Measurements from ENCODE around the gene TNS2. TPM values are rescaled to one million over a fixed set of nuclear protein-coding genes. Genes with fewer than 3 reads are reported as not detected.

Gene TNS2
- polyA plus RNA-seq, 1 of the 3 experiments (the other 2 are of a cell fraction): 50.0 TPM

GRCh38 chr12:53096759-53097158, 46.9 kb downstream of the TNS2 start:
- H3K4me3 ChIP-seq (ENCODE audit: low read depth in 2 of 2, low read length in 1 of 2): peak overlapping the region; percentile 62 to 78
- peak overlapping the region; percentile 100 for H3K4me2 ChIP-seq
- no peak for TF ChIP-seq RCOR1 (IDR thresholded peaks at IDR 0.05; ENCODE audit: low read length)
- TF ChIP-seq RFX5 (IDR thresholded peaks at IDR 0.05; ENCODE audit: low read length): no peak
- CTCF ChIA-PET: interaction anchor here (1.4 to 7.6 kb wide), 4 partner anchors 19 to 43 kb away, joined by 3 to 385 read pairs (median 30); partner anchors contain the start of gene SPRYD3
- H3K27me3 ChIP-seq (ENCODE audit: insufficient read depth): no peaks in the 10 kb centered on the region
- peak overlapping the region; percentile 81 for H3K9ac ChIP-seq
- H3K4me1 ChIP-seq (ENCODE audit: control insufficient read depth in 1 of 2, insufficient read depth in 2 of 2, low read depth in 1 of 2, low read length in 1 of 2): peaks cover 10 to 21% of the 10 kb centered on the region in 2 experiments; a peak in 2 of 4 replicates
- no peak for DNase-seq
- no peaks in the 10 kb centered on the region for H3K9me2 ChIP-seq
- POLR2A ChIA-PET: interaction anchor here (1.2 kb wide), 1 partner anchor 17 kb away, joined by 10 read pairs; the partner anchor contains the start of gene SPRYD3
- H3K9me3 ChIP-seq: no peaks in the 10 kb centered on the region
- peaks cover 6 to 8% of the 10 kb centered on the region in 2 experiments for H3K36me3 ChIP-seq (replicated peaks in 1 of 2; ENCODE audit: control insufficient read depth in 1 of 2, insufficient read depth in 2 of 2, low read length in 1 of 2)
- H3K79me2 ChIP-seq (ENCODE audit: insufficient read depth): peaks cover 10% of the 10 kb centered on the region; the same call in 1 of the 2 replicates
- WGBS (ENCODE audit: low lambda C conversion rate): 94% methylated on average over 9 of the region's 9 CpGs
- no peaks in the 10 kb centered on the region for H4K20me1 ChIP-seq (ENCODE audit: insufficient read depth)
- peak overlapping the region; percentile 74 for H2AFZ ChIP-seq (ENCODE audit: low read depth)
- H3F3A ChIP-seq (replicated peaks; ENCODE audit: insufficient read depth): peaks cover 30% of the 10 kb centered on the region
- peak overlapping the region in 1 of 2 experiments; percentile 98; a peak in 3 of 4 replicates for H3K27ac ChIP-seq (ENCODE audit: low read depth in 2 of 2, low read length in 1 of 2)

- Histone ChIP-seq H3K79me2 (ENCODE audit: insufficient read depth) (peaks cover 10% of the 10 kb centered on the region; the same call in 1 of the 2 replicates), H3K36me3 (replicated peaks in 1 of 2; ENCODE audit: control insufficient read depth in 1 of 2, insufficient read depth in 2 of 2, low read length in 1 of 2) (peaks cover 6 to 8% of the 10 kb centered on the region in 2 experiments), H3K27me3 (ENCODE audit: insufficient read depth) (no peaks in the 10 kb centered on the region), H3K9ac (peak overlapping the region; percentile 81), H2AFZ (ENCODE audit: low read depth) (peak overlapping the region; percentile 74), H3K4me3 (ENCODE audit: low read depth in 2 of 2, low read length in 1 of 2) (peak overlapping the region; percentile 62 to 78), H3K4me1 (ENCODE audit: control insufficient read depth in 1 of 2, insufficient read depth in 2 of 2, low read depth in 1 of 2, low read length in 1 of 2) (peaks cover 10 to 21% of the 10 kb centered on the region in 2 experiments; a peak in 2 of 4 replicates), H3K27ac (ENCODE audit: low read depth in 2 of 2, low read length in 1 of 2) (peak overlapping the region; percentile 90 to 98), H3K9me3 (no peaks in the 10 kb centered on the region), H4K20me1 (ENCODE audit: insufficient read depth) (no peaks in the 10 kb centered on the region), H3K4me2 (peak overlapping the region; percentile 100), H3K9me2 (no peaks in the 10 kb centered on the region), H3F3A (replicated peaks; ENCODE audit: insufficient read depth) (peaks cover 30% of the 10 kb centered on the region)
- 7% methylated on average over 9 of the region's 9 CpGs for WGBS (ENCODE audit: low lambda C conversion rate)
- ChIA-PET POLR2A (interaction anchor here (0.7 to 1.2 kb wide), 4 partner anchors 11 to 31 kb away, joined by 3 to 10 read pairs (median 6); partner anchors contain the start of gene SPRYD3), CTCF (interaction anchor here (1.1 to 7.6 kb wide), 7 partner anchors 15 to 94 kb away, joined by 3 to 385 read pairs (median 27); partner anchors contain the start of gene SPRYD3)
- DNase-seq: peak; percentile 63
- TF ChIP-seq REST (IDR thresholded peaks at IDR 0.05; ENCODE audit: low read depth, low read length): no peak
- TF ChIP-seq TAF1 (IDR thresholded peaks at IDR 0.05; ENCODE audit: borderline replicate concordance, low read depth, low read length): no peak
- no peak for TF ChIP-seq SMC3 (IDR thresholded peaks at IDR 0.05; ENCODE audit: low read depth, low read length)
- TF ChIP-seq FOSL2 (IDR thresholded peaks at IDR 0.05; ENCODE audit: borderline replicate concordance, low read depth): no peak
- no peak for TF ChIP-seq ZBTB33 (IDR thresholded peaks at IDR 0.05; ENCODE audit: borderline replicate concordance, low read depth)
- TF ChIP-seq TEAD4 (IDR thresholded peaks at IDR 0.05; ENCODE audit: borderline replicate concordance, insufficient read depth): no peak
- TF ChIP-seq YY1 (IDR thresholded peaks at IDR 0.05; ENCODE audit: low read depth): no peak
Measured at GRCh38 chr12:53097207-53097563, 47.3 kb downstream of the TNS2 start.

Data from SK-N-SH (cell line).